GM20431 (cell line): ENCODE results near the gene CTSC.

ENCODE experiments used
- in situ Hi-C: fragments of 300-500 bp; cut with MseI, MboI; formaldehyde crosslinking; loops from one replicate; pipeline ENCODE4 v1.15.0; 2020; ENCODE audit warnings: low sequenced_read_pairs; ENCODE audit not compliant: unreplicated experiment

Gene CTSC

GRCh38 chr11:88353835-88354496 lies 16.4 kb upstream of the CTSC start:
- in situ Hi-C loops: no loop called here

DNA sequence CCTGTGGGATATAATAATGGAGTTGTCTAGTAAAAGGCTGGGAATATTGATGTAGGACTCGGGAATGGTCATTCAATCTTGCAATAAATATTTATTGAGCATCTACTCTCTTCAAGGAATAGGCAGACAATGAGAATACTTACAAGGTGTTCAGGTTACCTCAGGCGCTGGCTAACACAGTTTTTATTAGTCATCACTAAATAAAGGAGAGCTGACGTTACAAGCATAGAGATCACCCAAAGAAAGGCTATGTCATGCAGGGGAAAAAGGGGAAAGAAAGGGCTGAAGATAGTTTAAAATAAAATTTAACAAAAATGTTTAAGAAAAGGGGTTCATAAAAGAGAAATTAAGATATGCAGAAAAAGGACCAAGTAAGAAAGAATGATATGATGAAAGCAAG lies 15.8 kb upstream of the CTSC start:
- in situ Hi-C loops: no loop called here

GRCh38 chr11:88352139-88352538 lies 14.6 kb upstream of the CTSC start:
- in situ Hi-C loops: no loop called here

GRCh38 chr11:88348870-88349269 lies 11.3 kb upstream of the CTSC start:
- in situ Hi-C loops: no loop called here

DNA sequence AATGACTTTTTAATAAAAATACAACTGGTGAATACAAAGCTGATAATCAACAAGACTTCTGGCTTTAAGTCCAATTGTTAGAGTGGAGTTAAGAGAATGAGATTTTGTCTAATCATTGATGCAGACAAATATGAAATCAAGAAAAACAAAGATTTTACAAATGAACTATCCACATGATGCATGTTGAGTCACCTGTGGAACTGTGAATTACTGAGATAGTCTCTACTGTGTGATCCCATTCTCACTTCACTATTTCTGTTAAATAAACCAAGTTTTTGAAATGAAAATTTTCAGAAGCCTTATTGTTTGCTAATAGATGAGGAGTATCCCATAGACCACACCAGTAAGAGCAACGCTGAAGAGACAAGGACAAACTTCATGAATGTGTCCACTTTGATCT lies 8.4 kb upstream of the CTSC start:
- in situ Hi-C loops: no loop called here

GRCh38 chr11:88345408-88345807 lies 7.9 kb upstream of the CTSC start:
- in situ Hi-C loops: no loop called here

GRCh38 chr11:88344869-88345268 lies 7.3 kb upstream of the CTSC start:
- in situ Hi-C loops: no loop called here

DNA sequence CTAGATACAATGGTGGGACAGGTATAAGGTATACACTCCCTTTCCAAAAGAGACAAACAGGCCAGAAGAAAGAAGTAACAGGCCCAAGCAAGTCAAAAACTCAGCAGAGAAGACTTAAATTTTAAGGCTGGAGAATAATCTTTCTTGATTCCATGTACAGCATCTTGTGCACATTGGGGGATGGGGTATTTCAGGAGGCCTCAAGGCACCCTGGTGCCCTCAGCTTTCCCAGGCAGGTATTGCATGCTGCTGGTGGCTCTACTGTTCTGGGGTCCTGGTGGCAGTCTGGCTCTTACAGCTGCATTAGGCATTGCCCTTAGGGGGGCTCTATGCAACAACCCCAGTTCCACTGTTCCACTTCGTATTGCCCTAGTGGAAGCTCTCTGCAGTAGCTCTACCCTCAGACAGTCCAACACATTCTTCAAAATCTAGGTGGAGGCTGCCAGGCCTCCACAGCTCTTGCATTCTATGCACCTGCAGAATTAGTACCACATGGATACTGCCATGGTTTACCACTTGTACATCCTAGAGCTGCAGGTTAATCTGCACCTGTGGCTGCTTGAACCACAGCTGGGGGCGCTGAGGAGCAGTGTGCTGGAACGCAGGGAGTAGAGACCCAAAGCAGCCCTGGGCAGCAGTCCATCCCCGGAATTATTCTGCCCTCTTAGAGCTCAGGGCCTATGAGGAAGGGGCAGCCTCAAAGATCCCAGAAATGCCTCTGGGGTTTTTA lies 4.2 kb upstream of the CTSC start:
- in situ Hi-C loops: no loop called here

DNA sequence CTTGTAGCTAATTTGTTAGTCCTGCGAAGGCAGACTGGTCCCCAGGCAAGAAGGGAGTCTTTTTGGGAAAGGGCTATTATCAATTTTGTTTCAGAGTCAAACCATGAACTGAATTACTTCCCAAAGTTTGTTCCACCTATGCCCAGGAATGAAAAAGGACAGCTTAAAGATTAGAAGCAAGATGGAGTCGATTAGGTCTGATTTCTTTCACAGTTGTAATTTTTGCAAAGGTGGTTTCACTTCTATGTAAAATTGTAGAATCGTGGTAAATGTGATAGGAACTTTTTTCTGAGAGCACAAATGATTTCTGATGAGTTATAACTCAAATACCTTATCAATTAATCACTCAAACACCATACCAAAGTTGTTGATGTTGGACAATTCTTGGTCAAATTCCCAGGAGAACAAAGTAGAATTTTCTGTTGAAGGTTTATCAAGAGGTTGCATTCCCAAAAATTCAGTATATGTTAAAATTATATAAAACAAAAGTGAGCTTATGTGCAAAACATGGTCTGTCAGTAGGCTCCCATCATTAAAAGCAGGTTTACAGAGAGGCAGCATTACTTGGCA lies 2.9 kb upstream of the CTSC start:
- in situ Hi-C loops: no loop called here

- in situ Hi-C loops: no loop called here
These were observed 592 bp upstream of the CTSC start for GRCh38 chr11:88337987-88338668.

GRCh38 chr11:88335284-88335683 lies 2.3 kb downstream of the CTSC start:
- in situ Hi-C loops: no loop called here

DNA sequence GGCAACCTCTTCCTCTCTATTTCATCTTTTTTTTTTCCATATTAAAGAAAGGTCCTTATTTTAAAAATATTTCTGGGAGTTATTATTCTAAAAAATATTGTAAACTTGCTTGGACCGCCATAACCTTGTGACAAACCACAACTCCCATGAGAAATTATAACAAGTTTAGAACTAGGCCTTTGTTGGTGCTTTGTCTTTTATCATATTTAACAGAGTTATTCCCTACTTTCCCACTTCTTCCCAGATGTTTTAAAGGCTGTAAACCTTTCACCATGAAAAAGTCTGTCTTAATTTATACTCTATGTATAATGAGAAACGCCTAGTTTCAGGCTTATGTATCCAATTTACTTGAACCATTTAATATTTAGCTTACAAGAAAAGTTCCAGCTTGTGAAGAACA lies 3.7 kb downstream of the CTSC start:
- in situ Hi-C loops: no loop called here

DNA sequence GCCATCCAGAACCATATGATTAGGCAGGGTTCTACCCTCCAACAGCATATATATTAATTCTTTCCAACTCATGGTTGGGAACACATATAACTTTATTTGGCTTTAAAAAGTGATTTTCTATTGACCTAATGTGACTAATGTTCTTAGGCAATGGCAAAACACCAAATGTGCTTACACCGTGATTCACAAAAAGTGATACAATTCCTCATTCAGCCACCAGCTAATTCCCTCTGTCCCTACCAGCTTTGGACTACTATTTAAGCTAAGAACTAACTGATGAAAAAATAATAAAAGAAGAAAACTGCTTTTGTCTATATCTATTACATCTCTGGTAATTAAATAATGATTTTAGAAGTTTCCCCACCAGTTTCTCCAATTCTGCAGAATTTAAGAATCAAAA lies 4.7 kb downstream of the CTSC start:
- in situ Hi-C loops: no loop called here

DNA sequence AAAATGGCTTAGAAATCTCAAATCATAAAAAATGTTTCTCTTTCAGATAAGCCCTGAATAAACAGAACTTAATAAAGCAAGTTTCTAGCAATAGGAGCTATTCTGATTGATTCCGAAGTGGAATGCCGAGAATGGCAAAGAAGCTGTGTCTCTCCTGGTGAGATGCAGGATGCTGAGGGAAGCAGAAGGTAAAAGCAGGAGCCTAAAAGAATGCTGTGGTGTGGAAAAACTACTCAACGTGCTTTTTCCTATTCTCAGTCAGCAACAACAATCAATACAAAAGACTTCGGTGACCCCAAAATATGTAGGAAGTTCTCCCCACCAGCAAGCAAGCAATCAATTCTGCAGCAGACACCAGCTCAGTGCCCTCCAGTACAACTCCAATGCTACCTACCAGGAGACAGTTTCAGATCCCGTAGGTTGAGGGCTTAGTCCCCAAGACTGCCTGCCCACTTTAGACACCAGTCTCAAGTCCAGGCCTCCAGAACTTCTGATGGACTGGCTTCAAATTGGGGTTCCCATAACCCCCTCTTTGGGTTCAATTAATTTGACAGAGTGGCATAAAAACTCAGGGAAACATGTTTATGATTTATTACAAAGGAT lies 6.6 kb downstream of the CTSC start:
- in situ Hi-C loops: no loop called here

DNA sequence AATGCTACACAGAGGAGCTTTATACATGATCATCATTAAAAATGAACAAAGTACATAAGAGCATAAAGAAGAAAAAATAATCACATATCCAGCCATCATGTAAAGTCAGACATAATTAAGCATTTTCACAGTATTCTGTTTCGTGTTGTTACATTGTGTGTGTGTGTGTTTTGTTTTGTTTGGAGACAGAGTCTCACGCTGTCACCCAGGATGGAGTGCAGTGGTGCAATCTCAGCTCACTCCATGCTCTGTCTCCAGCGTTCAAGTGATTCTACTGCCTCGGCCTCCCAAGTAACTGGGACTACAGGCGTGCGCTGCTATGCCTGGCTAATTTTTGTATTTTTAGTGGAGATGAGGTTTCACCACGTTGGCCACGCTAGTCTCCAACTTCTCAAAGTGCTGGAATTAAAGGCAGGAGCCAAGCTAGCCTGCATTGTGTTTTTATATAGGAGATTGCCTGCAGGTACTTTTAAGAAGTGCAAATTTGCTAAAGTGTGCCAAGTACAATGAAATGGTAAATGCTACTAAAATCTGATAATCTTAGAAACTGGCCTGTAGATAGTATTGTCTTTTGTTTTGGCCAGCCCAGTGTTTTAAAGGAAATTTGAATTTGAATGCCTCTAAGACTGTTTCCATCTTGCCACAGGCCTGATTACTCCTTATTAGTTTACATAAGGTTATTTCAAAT lies 7.8 kb downstream of the CTSC start:
- in situ Hi-C loops: no loop called here

GRCh38 chr11:88327462-88328143 lies 9.9 kb downstream of the CTSC start:
- in situ Hi-C loops: no loop called here

DNA sequence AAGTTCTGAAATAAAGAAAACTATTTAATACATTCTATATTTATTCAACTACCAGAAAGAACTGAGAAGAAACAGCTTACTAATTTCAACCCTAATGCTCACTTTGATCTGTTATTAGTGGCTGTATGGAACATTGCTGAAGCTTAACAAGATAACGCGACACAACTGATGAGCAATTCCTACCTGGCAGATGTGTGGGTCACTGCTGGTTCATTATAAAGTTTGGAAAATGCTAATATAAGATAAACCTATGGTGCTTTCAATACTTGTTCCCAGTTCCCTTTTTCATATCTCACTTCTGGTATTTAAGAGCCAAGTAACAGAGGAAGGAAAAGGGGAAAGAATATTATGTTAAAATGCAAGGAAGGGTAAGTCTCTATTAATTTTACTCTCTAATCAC lies 10.5 kb downstream of the CTSC start:
- in situ Hi-C loops: no loop called here

GRCh38 chr11:88326099-88326498 lies 11.4 kb downstream of the CTSC start:
- in situ Hi-C loops: no loop called here

GRCh38 chr11:88324562-88325345 lies 12.8 kb downstream of the CTSC start:
- in situ Hi-C loops: no loop called here
